SU-DHL-6 (cell line): Measurements from ENCODE around the gene AIFM2.

ENCODE experiments used
- H2AFZ ChIP-seq: fragments of 200-600 bp; sonication (generic); 2 replicates; pipeline ENCODE4 v1.6.1; 2014; ENCODE audit warnings: low read depth, mild to moderate bottlenecking, moderate library complexity, mixed read lengths, antibody characterized with exemption, low read length; ENCODE audit not compliant: severe bottlenecking
- H3F3A ChIP-seq: fragments of 200-600 bp; shearing (Covaris generic); 2 replicates; pipeline ENCODE4 v1.6.0; 2016; ENCODE audit warnings: antibody characterized with exemption, mild to moderate bottlenecking; ENCODE audit not compliant: insufficient read depth
- H3K27ac ChIP-seq: fragments of 200-600 bp; sonication (generic); 2 replicates; pipeline ENCODE4 v1.5.1; 2016; ENCODE audit warnings: low read depth, mild to moderate bottlenecking, low read length, moderate library complexity, mixed read lengths
- H3K27me3 ChIP-seq: fragments of 200-600 bp; sonication (generic), shearing (Covaris generic); 2 replicates; pipeline ENCODE4 v1.6.0; 2014; ENCODE audit warnings: mild to moderate bottlenecking, low read length
- H3K36me3 ChIP-seq: fragments of 200-600 bp; sonication (generic); 2 replicates; pipeline ENCODE4 v1.6.1; 2014; ENCODE audit warnings: mild to moderate bottlenecking, low read length, mixed read lengths
- H3K4me2 ChIP-seq: fragments of 300-600, 200-600 bp; shearing (Covaris generic), sonication (generic); 2 replicates; pipeline ENCODE4 v1.6.0; 2014; ENCODE audit warnings: low read length, low read depth, mild to moderate bottlenecking; ENCODE audit not compliant: poor library complexity, severe bottlenecking
- H3K4me3 ChIP-seq: fragments of 200-600 bp; sonication (generic); 2 replicates; pipeline ENCODE4 v1.5.1; 2014; ENCODE audit warnings: antibody characterized with exemption, low read length, mild to moderate bottlenecking, mixed read lengths; ENCODE audit not compliant: insufficient read depth, poor library complexity, severe bottlenecking
- H3K79me2 ChIP-seq: fragments of 200-600 bp; sonication (generic); 2 replicates; pipeline ENCODE4 v1.6.1; 2014; ENCODE audit warnings: mild to moderate bottlenecking, low read length, moderate library complexity; ENCODE audit not compliant: insufficient read depth
- H3K9ac ChIP-seq: fragments of 200-600 bp; sonication (generic); 2 replicates; pipeline ENCODE4 v1.7.0; 2014; ENCODE audit warnings: mild to moderate bottlenecking, low read length
- H3K9me2 ChIP-seq: fragments of 200-600 bp; sonication (generic); replicated peaks from 2 replicates; pipeline ENCODE4 v1.6.1; 2014; ENCODE audit warnings: low read length; ENCODE audit not compliant: insufficient read depth
- H3K9me3 ChIP-seq: fragments of 200-600 bp; sonication (generic); 2 replicates; pipeline ENCODE4 v1.6.1; 2014; ENCODE audit warnings: low read length, mixed read lengths; ENCODE audit not compliant: insufficient read depth
- H4K20me1 ChIP-seq: fragments of 200-600 bp; sonication (generic); 2 replicates; pipeline ENCODE4 v1.6.1; 2014; ENCODE audit warnings: low read depth, mild to moderate bottlenecking, antibody characterized with exemption, low read length, moderate library complexity, mixed read lengths
- EZH2phosphoT487 ChIP-seq: fragments of 200-600 bp; sonication (generic), shearing (Covaris generic); conservative IDR thresholded peaks from 2 replicates; pipeline ENCODE4 v1.6.1; 2018; ENCODE audit warnings: mild to moderate bottlenecking, antibody characterized with exemption, low read length, moderate library complexity, mixed read lengths
- TF ChIP-seq, protein P1 (sequence below): fragments of 200-600 bp; sonication (generic); IDR thresholded peaks from one replicate; pipeline ENCODE4 v1.5.1; 2017; ENCODE audit warnings: antibody characterized with exemption, mild to moderate bottlenecking, low read length, moderate library complexity; ENCODE audit not compliant: insufficient read depth, poor library complexity, severe bottlenecking

The AIFM2 gene

DNA sequence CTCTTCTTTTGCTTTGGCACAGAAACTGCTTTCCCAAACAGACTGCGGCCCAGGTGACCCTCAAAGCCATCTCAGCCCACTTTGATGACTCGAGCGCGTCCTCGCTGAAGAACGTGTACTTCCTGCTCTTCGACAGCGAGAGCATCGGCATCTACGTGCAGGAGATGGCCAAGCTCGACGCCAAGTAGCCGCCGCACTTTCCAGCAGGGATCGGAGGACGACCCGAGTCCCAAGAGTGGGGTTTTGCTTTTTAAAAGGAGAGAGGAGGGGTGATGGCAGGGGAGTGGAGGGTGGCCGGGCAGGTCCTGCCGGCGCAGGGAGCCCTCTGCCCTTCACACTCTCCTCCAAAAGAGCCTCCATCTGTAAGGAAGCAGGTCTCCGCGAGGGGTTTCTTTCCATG is 21.1 kb downstream of the AIFM2 start:
- Histone ChIP-seq H3K79me2 (no peaks in the 10 kb centered on the region), H3K36me3 (no peaks in the 10 kb centered on the region), H3K9me3 (no peaks in the 10 kb centered on the region), H3K4me3 (no peak overlapping the region), H3K9ac (no peak overlapping the region), H2AFZ (no peak overlapping the region), H4K20me1 (no peaks in the 10 kb centered on the region), H3K9me2 (no peaks in the 10 kb centered on the region), H3F3A (no peaks in the 10 kb centered on the region), H3K27ac (no peak overlapping the region), H3K27me3 (no peaks in the 10 kb centered on the region), H3K4me2 (no peak overlapping the region)
- TF ChIP-seq EZH2phosphoT487 = no peak
- TF ChIP-seq, protein P1, sequence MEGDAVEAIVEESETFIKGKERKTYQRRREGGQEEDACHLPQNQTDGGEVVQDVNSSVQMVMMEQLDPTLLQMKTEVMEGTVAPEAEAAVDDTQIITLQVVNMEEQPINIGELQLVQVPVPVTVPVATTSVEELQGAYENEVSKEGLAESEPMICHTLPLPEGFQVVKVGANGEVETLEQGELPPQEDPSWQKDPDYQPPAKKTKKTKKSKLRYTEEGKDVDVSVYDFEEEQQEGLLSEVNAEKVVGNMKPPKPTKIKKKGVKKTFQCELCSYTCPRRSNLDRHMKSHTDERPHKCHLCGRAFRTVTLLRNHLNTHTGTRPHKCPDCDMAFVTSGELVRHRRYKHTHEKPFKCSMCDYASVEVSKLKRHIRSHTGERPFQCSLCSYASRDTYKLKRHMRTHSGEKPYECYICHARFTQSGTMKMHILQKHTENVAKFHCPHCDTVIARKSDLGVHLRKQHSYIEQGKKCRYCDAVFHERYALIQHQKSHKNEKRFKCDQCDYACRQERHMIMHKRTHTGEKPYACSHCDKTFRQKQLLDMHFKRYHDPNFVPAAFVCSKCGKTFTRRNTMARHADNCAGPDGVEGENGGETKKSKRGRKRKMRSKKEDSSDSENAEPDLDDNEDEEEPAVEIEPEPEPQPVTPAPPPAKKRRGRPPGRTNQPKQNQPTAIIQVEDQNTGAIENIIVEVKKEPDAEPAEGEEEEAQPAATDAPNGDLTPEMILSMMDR = no peak

DNA sequence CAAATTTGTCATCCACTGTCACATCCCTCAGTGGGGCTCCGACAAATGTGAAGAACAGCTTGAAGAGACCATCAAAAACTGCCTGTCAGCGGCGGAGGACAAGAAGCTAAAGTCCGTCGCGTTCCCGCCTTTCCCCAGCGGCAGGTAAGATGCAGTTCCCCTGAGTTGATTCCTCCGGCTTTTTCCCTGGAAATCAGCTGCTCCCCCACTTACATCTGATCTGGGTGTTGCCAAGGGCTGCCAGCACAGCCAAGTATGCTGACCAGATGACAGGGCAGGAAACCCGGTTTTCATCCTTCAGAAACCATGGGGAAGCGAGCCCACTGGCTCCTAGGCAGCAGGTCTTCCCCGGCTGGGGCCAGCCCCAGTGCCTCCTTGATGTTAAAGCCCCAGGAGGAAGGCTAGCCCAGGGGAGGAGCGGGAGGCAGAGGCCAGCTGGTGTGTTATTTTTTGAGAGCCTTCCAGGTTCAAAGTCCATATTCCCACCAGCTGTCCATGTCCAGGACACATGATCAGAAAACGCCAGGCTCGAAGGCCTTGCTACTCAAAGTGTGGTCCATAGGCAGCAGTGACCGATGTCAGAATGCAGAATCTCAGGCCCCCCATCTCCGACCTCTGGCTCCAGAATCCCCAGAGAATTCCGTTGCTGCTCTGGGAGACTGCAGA is 23.4 kb downstream of the AIFM2 start:
- Histone ChIP-seq H3K36me3 (no peaks in the 10 kb centered on the region), H4K20me1 (no peaks in the 10 kb centered on the region), H3K4me3 (no peak overlapping the region), H3F3A (no peaks in the 10 kb centered on the region), H3K9me3 (no peaks in the 10 kb centered on the region), H3K9me2 (no peaks in the 10 kb centered on the region), H3K27ac (no peak overlapping the region), H3K27me3 (no peaks in the 10 kb centered on the region), H2AFZ (no peak overlapping the region), H3K4me2 (no peak overlapping the region), H3K79me2 (no peaks in the 10 kb centered on the region), H3K9ac (no peak overlapping the region)
- no peak for TF ChIP-seq EZH2phosphoT487
- TF ChIP-seq, protein P1 = no peak

- H2AFZ ChIP-seq = no peak overlapping the region
- no peak overlapping the region for H3K4me2 ChIP-seq
- H3K79me2 ChIP-seq = no peaks in the 10 kb centered on the region
- no peaks in the 10 kb centered on the region for H3K27me3 ChIP-seq
- H3K9ac ChIP-seq = no peak overlapping the region
- no peaks in the 10 kb centered on the region for H3F3A ChIP-seq
- H4K20me1 ChIP-seq = no peaks in the 10 kb centered on the region
- no peaks in the 10 kb centered on the region for H3K36me3 ChIP-seq
- TF ChIP-seq, protein P1 = peak; percentile 84
- no peak for TF ChIP-seq EZH2phosphoT487
- no peaks in the 10 kb centered on the region for H3K9me2 ChIP-seq
- H3K4me3 ChIP-seq = no peak overlapping the region
- no peak overlapping the region for H3K27ac ChIP-seq
- H3K9me3 ChIP-seq = no peaks in the 10 kb centered on the region
Observed at GRCh38 chr10:70106958-70107791, 25.4 kb downstream of the AIFM2 start.
